MM.1S (cell line): ENCODE data around the gene F11.

Experiments
- CTCF ChIP-seq: fragments of 300-600 bp; sonication (generic); IDR thresholded peaks from 2 replicates; pipeline ENCODE4 v1.5.1; 2016; ENCODE audit warnings: antibody characterized with exemption, low read length, mixed read lengths
- EZH2 ChIP-seq: fragments of 300-600 bp; sonication (generic); optimal IDR thresholded peaks from 2 replicates; pipeline ENCODE3; 2017; ENCODE audit warnings: low read depth, mild to moderate bottlenecking, antibody characterized with exemption, low read length, mixed read lengths

GRCh38 chr4:186228514-186228894 lies 37.5 kb upstream of the F11 start:
- TF ChIP-seq CTCF (no peak), EZH2 (no peak)
